Stimulated activated CD4-positive, alpha-beta T cell treated with anti-CD3 and anti-CD28 coated beads, Interleukin-1b, Interleukin-23, amount 100 ng/mL, for 1 hour (primary cell): ENCODE data around the gene HS3ST2.
"Not testable (repeated sequence)": the region's sequence is repeated elsewhere in the genome, so short reads cannot be mapped to it uniquely, and the experiment has no call there.

ENCODE experiments used
- DNase-seq, 2 donors: peaks; one replicate each; pipeline ENCODE4 v3.0.0-alpha.2; 2020; ENCODE audit warnings: low read depth in 2 of 2

The HS3ST2 gene

DNA sequence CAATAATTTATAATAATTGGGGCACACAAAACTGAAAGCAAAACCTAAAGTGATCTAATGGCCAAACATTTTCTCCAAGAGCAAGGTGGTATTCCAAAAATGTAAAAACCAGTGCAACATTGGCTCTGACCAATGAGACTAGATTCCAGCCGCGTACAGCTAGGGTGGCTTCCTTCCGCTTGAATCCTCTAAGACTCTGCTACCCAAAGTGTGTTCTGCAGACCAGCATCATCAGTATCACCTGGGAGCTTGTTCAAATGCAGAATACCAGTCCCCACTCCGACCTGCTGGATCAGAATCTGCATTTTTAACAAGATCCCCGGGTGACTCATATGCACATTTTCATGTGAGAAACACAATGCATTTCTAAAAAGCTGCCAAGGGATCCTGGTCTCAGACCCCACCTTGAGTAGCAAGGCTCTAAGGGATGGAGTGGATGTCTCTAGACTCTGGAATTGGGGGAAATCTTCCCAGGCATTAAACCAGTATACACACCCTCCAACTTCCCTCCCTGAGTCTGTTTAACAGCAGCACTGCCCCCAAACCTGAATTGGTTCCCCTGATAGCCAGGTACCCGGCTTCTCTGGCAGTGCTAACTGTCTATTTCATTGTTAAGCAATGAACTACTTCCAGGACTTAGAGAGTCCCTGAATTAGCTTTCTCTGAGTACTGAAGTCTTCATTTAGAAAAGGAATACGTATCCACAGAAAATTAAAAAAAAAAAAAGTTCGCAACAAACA, 118.2 kb downstream of the HS3ST2 start:
- no peak for DNase-seq

DNA sequence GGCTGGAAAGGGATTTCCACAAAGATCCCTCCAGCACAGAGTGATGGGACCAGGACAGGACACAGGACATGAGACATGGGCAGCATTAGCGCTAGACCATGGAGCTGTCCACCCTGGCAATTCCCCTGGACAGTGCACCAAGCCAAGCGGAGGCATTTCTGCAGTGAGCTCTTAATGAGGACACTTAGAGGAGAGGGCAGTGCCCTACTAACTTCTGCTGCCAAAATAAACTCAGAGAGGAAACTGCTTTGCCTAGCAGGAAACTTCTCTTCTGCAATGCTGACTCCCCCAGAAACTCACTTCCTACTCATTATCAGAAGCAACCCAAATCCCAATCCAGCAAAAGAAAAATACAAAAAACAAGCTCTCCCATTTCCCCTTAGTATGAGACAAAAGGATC, 119.2 kb downstream of the HS3ST2 start:
- DNase-seq, result no peak

DNA sequence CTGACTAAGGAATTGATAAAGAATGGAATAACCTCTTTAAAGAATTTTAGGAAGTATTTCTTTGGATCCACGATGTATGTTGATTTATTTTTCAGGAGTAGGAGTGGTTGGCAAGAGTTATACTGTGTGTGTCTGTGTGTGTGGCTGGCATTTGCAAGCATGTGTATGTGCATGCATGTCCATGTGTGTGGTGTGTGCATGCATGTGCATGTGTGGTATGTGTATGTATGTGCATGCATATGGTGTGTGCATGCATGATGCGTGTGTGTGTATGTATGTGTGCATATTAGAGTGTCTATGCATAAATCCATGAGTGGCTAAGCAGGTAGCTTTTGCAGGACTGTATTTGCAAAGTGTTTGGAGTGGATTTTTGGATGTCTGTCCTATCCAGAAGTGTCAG, 120.8 kb downstream of the HS3ST2 start:
- no peak for DNase-seq

DNA sequence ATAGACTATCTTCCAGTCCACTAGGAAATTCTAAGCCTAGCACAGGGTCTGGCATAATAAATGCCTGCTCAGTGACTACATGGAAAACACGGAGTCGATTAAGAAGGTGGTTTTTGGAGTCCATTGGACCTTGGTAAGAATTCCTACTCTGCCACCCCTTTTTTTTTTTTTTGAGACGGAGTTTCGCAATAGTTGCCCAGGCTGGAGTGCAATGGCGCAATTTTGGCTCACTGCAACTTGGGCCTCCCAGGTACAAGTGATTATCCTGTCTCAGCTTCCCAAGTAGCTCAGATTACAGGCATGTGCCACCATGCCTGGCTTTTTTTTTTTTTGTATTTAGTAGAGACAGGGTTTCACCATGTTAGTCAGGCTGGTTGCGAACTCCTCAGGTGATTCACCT, 123.2 kb downstream of the HS3ST2 start:
- no peak for DNase-seq

DNA sequence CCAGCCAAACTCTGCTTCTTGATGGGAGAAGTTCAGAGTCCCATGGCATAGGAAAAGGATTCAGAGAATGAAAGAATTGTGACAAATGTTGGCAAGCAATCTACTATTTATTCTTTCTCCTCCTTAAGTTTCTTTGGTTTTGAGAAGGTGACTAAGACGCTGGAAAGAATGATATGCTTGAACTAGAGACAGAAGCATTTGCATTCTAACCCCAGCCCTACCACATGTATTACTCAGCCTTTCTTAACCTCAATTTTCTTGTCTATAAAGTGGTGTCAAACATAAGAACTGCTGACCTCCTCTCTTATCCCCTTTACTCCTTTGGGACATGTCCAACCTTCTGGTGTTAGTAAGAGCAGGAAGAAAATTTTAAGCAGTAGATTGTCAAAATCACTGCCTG, 124.7 kb downstream of the HS3ST2 start:
- DNase-seq, result no peak

DNA sequence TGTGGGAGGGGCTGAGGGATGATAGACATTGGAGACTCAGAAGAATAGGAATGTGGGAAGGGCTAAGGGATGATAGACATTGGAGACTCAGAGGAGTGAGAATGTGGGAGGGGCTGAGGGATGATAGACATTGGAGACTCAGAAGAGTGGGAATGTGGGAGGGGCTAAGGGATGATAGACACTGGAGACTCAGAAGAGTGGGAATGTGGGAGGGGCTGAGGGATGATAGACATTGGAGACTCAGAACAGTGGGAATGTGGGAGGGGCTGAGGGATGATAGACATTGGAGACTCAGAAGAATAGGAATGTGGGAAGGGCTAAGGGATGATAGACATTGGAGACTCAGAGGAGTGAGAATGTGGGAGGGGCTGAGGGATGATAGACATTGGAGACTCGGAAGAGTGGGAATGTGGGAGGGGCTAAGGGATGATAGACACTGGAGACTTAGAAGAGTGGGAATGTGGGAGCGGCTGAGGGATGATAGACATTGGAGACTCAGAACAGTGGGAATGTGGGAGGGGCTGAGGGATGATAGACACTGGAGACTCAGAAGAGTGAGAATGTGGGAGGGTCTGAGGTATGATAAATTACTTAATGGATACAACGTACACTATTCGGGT, 125.9 kb downstream of the HS3ST2 start:
- not testable (repeated sequence) for DNase-seq

DNA sequence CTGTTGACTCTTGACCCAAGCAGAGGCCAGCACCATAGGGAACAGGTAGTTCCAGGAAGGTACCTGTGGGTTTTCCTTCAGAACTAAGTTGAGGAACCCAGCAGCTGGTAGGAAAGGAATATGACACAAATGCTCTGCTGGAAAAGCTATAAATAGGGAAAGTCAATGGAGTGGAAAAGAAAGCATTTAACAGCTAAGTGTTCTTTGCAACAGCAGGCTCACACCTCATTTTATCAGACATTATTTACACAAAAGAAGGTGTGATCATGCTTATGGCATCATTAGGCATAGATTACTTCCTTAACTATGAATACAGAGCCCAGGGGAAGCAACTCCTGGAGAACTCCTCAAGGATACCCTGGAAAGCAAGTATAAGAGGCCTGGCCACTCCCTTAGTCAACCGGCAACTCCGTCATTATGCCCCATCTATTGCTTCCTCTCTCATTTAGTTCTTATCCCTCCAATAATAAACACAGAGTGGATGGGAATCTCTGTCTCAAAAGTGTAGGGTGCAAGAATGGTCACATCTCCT, 128.1 kb downstream of the HS3ST2 start:
- DNase-seq, result no peak

DNA sequence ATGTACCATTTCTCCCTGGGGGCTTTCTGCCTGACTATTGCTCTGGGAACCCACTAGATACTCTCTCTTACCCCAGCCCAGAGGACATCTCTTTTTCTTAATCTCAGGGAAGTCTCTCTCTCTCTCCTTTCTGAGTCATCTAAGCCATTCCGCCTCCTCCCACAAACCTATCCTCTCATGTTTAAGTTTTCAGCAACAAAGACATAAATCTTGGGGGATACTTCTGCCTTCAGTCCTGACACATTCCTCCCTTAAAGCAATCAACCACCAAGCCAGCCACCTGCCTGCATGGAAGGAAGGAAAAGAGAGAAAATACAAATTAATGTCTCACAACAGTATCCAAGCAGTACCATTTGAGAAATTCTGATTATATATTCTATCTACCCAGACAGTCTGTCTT, 128.8 kb downstream of the HS3ST2 start:
- no peak for DNase-seq

DNA sequence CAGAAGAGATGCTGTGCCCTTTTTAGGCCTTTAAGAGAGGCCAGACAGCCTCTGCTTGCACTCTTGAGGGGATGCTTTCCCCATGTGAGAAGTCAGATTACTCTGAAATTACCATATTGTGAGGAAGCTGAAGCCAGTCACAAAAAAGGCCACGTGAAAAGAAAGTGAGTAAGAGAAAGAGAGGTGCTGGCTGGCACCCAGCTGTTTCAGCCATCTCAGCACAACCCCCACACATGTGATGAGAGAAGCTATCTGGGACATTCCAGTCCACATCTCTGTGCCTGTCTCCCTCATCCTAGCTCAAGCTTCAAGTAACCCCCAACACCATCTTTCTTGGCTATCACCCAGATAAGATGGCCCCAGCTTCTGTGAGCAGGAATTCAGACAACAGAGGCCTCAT, 131.4 kb downstream of the HS3ST2 start:
- DNase-seq, result no peak

DNA sequence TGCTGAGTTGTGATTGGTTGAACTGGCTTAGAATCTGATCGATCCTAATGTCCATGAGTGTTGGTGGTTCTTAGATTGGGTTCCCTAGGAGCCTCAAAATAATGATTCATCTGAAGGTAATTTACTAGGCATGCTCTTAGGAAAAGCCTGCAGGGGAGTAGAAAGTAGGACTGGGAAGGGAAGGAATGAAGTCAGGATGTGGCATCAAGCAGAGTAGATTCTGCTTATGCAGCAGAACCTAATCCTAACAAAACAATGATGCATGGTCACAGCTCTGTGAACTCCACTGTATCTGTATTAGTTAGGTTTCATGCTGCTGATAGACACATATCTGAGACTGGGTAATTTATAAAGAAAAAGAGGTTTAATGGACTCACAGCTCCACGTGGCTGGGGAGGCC, 132.5 kb downstream of the HS3ST2 start:
- DNase-seq, result no peak

DNA sequence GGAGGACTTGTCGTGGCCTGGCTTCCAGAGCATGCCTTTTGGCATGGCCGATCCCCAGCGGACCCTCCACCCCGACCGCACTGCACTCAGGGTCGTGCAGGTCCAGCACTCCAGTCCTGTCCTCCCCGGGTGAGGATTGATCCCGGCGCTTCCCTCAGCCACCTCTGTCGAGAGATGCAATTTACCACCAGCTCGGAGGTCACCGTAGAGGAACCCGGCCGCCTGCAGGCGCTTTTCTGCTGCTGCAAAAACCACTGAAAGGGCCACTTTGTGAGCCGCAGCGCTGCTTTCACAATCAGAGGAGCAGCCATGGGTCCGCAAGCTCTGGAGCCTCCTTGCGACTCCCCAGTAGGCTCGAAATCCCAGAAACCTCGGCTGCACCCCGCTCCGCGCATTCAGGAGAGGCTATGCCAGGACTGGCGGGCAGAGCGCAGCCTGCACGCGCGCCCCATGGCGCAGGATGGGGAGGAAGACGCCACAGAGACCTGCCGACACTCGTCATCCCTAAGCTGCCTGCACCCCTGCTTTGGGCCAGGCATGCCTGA, 134.2 kb downstream of the HS3ST2 start:
- DNase-seq, result no peak

DNA sequence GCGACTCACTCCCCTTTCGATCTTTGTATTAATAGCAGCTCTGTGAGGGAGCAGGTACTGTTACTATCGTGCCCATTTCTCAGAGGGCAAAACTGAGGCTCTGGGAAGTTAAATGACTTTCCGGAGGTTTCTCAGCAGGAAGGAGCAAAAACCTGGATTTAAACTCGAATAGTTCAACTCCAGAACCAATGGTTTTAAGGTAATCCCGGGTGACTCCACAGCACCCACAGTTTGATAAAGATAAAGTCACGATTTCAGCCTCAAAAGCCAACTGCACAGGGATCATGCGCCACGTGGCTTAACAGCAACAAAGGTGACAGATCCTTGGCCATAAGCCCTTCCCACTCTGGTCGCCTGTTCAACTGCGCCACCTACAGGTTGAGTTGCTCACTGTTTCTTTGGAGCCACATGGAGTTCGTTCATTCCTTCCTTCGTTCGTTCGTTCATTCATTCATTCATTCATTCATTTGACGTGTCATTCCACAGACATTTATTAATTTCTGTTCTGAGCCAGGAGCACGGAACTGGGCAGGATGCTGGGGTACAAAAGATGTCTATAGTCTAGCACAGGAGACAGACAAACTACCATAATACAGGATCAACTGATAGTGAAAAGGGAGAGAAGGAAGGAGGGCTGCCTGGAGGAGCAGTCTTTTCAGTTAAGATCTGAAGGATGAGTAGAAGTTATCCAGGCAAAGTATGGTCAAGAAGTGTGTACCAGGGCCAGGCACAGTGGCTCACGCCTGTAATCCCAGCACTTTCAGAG, 134.8 kb downstream of the HS3ST2 start:
- DNase-seq, result peak in 1 of 2 donors; percentile 8

DNA sequence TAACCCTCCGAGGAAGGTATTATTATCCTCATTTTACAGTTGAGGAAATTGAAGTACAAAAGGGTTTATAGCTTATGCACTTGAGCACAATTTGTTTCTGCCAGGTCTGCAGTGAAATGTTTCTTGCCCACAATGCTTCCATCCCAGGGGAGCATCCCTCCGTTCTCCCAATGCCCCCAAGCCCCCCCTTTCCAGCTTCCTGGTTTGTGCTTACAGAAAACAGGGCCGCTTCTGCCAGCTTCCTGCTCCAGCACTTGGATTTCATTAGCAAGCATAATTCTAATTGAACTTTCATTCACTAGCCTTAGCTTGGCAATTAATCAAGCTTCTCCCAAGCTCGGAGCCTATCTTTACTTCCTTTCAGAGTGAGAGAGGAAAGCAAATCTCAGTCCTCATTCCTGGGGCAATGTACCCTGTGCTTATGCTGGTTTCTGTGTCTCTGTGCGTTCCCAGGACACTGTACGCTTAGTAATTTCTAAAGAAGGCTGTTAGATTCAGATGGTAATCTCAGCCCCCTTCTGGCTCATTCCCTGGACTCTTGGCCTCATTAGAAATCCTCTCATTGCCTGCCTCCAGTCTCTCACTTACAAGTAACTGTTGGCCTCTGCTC, 141.6 kb downstream of the HS3ST2 start:
- no peak for DNase-seq

DNA sequence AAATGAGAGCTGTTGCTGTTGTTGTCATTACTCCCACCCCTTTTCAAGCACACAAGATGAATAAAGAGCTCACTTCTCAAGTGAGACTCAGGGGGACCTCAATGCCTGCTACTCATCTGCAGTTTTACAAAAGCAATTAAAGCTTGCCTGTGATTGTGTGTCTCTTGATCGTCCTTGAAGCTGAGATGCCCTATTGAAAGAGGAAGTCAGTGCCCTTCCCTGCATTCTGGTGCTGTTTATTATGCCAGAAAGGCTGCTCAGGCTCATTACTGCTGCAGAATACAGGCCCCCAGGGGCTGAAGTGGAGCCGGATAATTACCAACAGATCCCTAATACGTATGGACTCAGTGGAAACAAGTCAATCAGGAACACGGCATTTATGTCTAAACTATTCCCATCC, 147.2 kb downstream of the HS3ST2 start:
- no peak for DNase-seq

DNA sequence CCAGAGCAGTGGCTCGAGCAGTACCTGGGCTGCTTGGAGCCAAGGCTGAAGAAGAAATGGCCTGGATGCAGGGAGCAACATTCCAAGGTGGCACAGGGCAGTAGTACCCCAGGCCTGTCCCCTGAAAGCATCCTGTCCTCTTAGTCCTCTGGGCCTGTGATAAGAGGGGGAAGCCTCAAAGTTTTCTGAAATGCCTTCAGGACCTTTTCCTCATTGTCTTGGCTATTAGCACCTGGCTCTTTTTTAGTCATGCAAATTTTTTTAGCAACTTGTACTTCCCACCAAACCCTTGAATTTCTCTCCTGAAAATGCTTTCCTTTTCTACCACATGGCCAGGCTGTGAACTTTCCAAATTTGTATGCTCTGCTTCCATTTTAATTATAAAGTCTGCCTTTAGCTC, 148.9 kb downstream of the HS3ST2 start:
- DNase-seq, result no peak
